ENCODE measurements around the gene TEKTIP1.
A peak's percentile ranks its signal among the peaks of the same experiment; 100 is the strongest.
"Not testable (repeated sequence)": the region's sequence is repeated elsewhere in the genome, so short reads cannot be mapped to it uniquely, and the experiment has no call there.

The TEKTIP1 gene

GRCh38 chr19:3555653-3556422, 16.9 kb downstream of the TEKTIP1 start:
- peak overlapping the region; percentile 80 for H3K4me3 ChIP-seq (ENCODE audit: low read length)
- DNase-seq (ENCODE audit: low read depth) = no peak
- no peak for TF ChIP-seq CTCF (IDR thresholded peaks at IDR 0.05; ENCODE audit: insufficient read depth, low read depth, low read length, missing control alignments)

- no peak for DNase-seq (ENCODE audit: low read depth)
- H3K4me3 ChIP-seq (ENCODE audit: low read length) = peak overlapping the region; percentile 80
- TF ChIP-seq CTCF (IDR thresholded peaks at IDR 0.05; ENCODE audit: insufficient read depth, low read depth, low read length, missing control alignments) = no peak
Observed at GRCh38 chr19:3556423-3556977, 17.5 kb downstream of the TEKTIP1 start.

- peak overlapping the region; percentile 80 for H3K4me3 ChIP-seq (ENCODE audit: low read length)
- TF ChIP-seq CTCF (IDR thresholded peaks at IDR 0.05; ENCODE audit: insufficient read depth, low read depth, low read length, missing control alignments) = no peak
- peak; percentile 66 for DNase-seq (ENCODE audit: low read depth)
Observed at GRCh38 chr19:3556978-3557460, 18.0 kb downstream of the TEKTIP1 start.

GRCh38 chr19:3557461-3558248, 18.7 kb downstream of the TEKTIP1 start, which contains the start of gene MFSD12:
MFSD12 (minus strand) TSS chr19:3557586; CDS start chr19:3557403, 183 bp downstream.
- DNase-seq (ENCODE audit: low read depth) = peak; percentile 96
- no peak for TF ChIP-seq CTCF (IDR thresholded peaks at IDR 0.05; ENCODE audit: insufficient read depth, low read depth, low read length, missing control alignments)
- H3K4me3 ChIP-seq (ENCODE audit: low read length) = peak within 1 kb of the TSS; percentile 80

GRCh38 chr19:3563709-3564524, 24.9 kb downstream of the TEKTIP1 start:
- no peak overlapping the region for H3K4me3 ChIP-seq (ENCODE audit: low read length)
- TF ChIP-seq CTCF (IDR thresholded peaks at IDR 0.05; ENCODE audit: insufficient read depth, low read depth, low read length, missing control alignments) = no peak
- DNase-seq (ENCODE audit: low read depth) = no peak

GRCh38 chr19:3565139-3565538, 26.2 kb downstream of the TEKTIP1 start:
- no peak for TF ChIP-seq CTCF (IDR thresholded peaks at IDR 0.05; ENCODE audit: insufficient read depth, low read depth, low read length, missing control alignments)
- no peak for DNase-seq (ENCODE audit: low read depth)
- no peak overlapping the region for H3K4me3 ChIP-seq (ENCODE audit: low read length)

GRCh38 chr19:3570042-3570441, 31.1 kb downstream of the TEKTIP1 start:
- H3K4me3 ChIP-seq (ENCODE audit: low read length); DNase-seq (ENCODE audit: low read depth): not testable (repeated sequence)
